Mesothelial cell of epicardium (in vitro differentiated cells): ENCODE results near the gene CACNA1B. TPM values are rescaled to one million over a fixed set of nuclear protein-coding genes. Genes with fewer than 3 reads are reported as not detected.
A peak's percentile ranks its signal among the peaks of the same experiment; 100 is the strongest.
"Not testable (repeated sequence)": the region's sequence is repeated elsewhere in the genome, so short reads cannot be mapped to it uniquely, and the experiment has no call there.

Experiments
- DNase-seq, 2 experiments: peaks; one replicate each; pipeline ENCODE4 v3.0.0; 2021; ENCODE audit warnings: low spot score in 2 of 2; ENCODE audit not compliant: unreplicated experiment in 2 of 2
- H3K27ac Mint-ChIP-seq: 2 replicates; pipeline ENCODE4 v1.8.0; 2021; ENCODE audit warnings: mixed read lengths
- H3K27me3 Mint-ChIP-seq: 2 replicates; pipeline ENCODE4 v1.8.0; 2021; ENCODE audit warnings: low read depth, mixed read lengths
- H3K36me3 Mint-ChIP-seq: 2 replicates; pipeline ENCODE4 v1.8.0; 2021; ENCODE audit warnings: mixed read lengths
- H3K4me1 Mint-ChIP-seq: 2 replicates; pipeline ENCODE4 v1.8.0; 2021; ENCODE audit warnings: mixed read lengths
- H3K4me3 Mint-ChIP-seq: 2 replicates; pipeline ENCODE4 v1.8.0; 2021; ENCODE audit warnings: mild to moderate bottlenecking, moderate library complexity, mixed read lengths
- H3K9me3 Mint-ChIP-seq: 2 replicates; pipeline ENCODE4 v1.8.0; 2021; ENCODE audit warnings: mixed read lengths
- total RNA-seq: library from RNA; stranded (reverse); gene quantifications from 3 replicates; pipeline ENCODE4 v1.2.1, GENCODE V29; 2021
- TF ChIP-seq, protein P1 (sequence below): fragments of 200-600 bp; sonication (generic); IDR thresholded peaks from one replicate; pipeline ENCODE4 v1.5.0; 2021; ENCODE audit warnings: antibody characterized with exemption; ENCODE audit not compliant: unreplicated experiment

The CACNA1B gene
- total RNA-seq, 1 donor from 2014 or later = 0.87 TPM

DNA sequence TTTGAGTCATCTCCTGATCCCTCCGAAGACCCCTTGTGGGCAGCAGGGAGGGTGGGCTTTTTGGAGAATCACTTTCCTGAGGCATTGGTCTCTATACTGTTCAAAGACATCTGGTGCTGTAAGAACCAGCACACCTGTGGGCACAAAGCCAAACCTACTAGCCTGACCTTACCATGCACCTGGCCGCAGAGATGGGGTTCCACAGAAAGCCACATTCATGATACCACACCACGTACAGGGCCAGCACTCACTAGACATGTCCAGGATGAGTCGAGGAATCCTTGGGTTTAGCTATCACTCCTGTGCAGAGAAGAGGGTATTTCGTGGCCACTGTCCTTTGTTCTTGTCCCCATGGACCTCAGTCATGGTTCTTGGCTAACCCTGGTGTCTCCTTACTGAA lies 203.4 kb downstream of the CACNA1B start:
- H3K9me3 Mint-ChIP-seq = peaks cover 40% of the 10 kb centered on the region

DNA sequence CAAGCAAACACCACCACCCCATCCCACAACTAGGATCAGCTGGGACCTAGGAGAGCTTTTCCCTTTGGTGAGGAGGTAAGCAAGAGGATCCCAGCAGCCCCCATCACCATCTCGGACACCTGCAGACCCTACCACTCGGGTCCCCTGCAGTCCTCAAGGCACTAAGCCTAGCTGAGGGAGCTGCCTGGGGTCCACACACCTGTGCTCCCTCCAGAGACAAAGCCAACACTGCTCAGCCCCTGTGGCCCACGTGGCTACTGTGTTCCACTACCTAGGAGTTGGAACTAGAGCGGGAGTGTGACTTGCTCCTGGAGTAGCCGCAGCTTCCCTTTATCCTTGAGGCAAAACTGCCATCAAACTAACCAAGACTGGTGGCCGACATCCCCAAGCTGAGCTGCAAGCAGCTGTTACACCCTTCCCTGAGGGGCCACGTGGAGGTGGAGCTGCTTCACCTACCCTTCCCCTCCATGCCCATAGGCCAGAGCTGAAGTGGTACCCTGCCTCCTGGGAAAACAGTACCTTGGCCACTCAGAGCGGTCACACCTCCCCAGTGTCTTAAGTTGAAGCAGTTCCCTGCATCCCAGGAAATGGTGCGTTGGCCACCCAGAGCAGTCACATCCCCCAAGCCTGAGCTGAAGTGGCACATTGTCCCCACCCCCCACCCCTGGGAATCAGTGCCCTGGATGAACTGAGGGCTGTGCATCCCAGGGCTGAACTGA lies 205.5 kb downstream of the CACNA1B start:
- Mint-ChIP-seq H3K9me3 (peaks cover 54% of the 10 kb centered on the region), H3K36me3 (peaks cover 2% of the 10 kb centered on the region)

More for the DNA sequence above, 203.4 kb downstream of the CACNA1B start:
- Mint-ChIP-seq H3K4me1 (no peaks in the 10 kb centered on the region), H3K27me3 (no peaks in the 10 kb centered on the region), H3K4me3 (no peak overlapping the region), H3K36me3 (no peaks in the 10 kb centered on the region), H3K27ac (no peak overlapping the region)
- TF ChIP-seq, protein P1, sequence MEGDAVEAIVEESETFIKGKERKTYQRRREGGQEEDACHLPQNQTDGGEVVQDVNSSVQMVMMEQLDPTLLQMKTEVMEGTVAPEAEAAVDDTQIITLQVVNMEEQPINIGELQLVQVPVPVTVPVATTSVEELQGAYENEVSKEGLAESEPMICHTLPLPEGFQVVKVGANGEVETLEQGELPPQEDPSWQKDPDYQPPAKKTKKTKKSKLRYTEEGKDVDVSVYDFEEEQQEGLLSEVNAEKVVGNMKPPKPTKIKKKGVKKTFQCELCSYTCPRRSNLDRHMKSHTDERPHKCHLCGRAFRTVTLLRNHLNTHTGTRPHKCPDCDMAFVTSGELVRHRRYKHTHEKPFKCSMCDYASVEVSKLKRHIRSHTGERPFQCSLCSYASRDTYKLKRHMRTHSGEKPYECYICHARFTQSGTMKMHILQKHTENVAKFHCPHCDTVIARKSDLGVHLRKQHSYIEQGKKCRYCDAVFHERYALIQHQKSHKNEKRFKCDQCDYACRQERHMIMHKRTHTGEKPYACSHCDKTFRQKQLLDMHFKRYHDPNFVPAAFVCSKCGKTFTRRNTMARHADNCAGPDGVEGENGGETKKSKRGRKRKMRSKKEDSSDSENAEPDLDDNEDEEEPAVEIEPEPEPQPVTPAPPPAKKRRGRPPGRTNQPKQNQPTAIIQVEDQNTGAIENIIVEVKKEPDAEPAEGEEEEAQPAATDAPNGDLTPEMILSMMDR = no peak
- DNase-seq = peak in 1 of 2 experiments; percentile 5

DNA sequence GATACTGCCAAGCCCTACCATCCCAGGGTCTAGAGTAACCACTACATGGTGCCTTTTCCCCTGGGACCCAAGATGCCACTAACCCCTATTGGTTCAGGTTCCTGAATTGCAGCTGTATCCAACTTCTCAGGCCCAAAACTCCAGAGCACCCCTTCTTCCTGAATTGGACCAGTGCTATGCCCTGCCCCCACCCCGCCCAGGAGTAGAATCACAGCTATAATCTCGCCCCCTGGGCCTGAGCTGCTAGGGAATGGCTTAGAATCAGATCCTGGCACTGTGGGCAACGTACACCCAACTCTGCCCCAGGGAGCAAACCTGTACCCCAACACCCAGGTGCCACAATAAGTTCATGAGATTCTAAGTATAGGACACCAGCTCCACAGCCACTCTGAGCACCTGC lies 206.3 kb downstream of the CACNA1B start:
- DNase-seq = peak in 1 of 2 experiments; percentile 10
- Mint-ChIP-seq H3K27me3 (no peaks in the 10 kb centered on the region), H3K4me1 (no peaks in the 10 kb centered on the region), H3K36me3 (peaks cover 2% of the 10 kb centered on the region), H3K4me3 (no peak overlapping the region), H3K9me3 (peaks cover 52% of the 10 kb centered on the region), H3K27ac (no peak overlapping the region)
- TF ChIP-seq, protein P1 = no peak

More for the DNA sequence above, 205.5 kb downstream of the CACNA1B start:
- Mint-ChIP-seq H3K27me3 (no peaks in the 10 kb centered on the region), H3K4me1 (no peaks in the 10 kb centered on the region), H3K27ac (no peak overlapping the region), H3K4me3 (no peak overlapping the region)
- peak in 1 of 2 experiments; percentile 33 for DNase-seq
- TF ChIP-seq, protein P1 = no peak

DNA sequence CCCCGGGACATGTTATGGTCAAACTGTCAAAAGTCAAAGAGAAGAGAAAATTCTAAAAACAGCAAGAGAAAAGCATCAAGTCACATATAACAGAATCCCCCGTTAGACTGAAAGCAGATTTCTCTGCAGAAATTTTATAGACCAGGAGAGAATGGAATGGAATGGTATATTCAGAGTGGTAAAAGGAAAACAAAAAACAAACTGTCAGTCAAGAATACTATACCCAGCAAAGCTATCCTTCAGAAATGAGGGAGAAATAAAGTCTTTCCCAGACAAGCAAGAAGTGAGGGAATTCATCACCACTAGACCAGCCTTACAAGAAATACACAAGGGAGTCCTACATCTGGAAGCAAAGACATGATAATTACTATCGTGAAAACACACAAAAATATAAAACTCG lies 208.0 kb downstream of the CACNA1B start:
- Mint-ChIP-seq H3K36me3 (peaks cover 2% of the 10 kb centered on the region), H3K4me3 (no peak overlapping the region), H3K27ac (no peak overlapping the region), H3K4me1 (no peaks in the 10 kb centered on the region), H3K27me3 (no peaks in the 10 kb centered on the region), H3K9me3 (peaks cover 57% of the 10 kb centered on the region)
- TF ChIP-seq, protein P1 = no peak
- DNase-seq = no peak

DNA sequence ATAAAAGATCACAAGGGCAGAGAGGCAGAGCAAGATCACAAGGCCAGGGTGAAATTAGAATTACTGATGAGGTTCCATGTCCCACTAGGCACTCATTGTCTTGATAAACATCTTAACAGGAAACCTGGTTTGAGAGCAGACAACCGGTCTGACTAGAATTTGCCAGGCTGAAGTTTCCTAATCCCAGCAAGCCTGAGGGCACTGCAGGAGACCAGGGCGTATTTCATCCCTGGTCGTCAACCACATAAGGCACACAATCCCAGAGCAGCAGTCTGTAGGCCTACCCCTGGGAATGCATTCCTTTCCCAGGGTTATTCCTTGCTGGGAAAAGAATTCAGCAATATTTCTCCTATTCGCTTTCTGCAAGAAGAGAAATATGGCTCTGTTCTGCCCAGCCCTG lies 214.5 kb downstream of the CACNA1B start:
- H3K9me3 Mint-ChIP-seq = peaks cover 62% of the 10 kb centered on the region
- not testable (repeated sequence) for H3K27ac Mint-ChIP-seq, H3K36me3 Mint-ChIP-seq, H3K4me3 Mint-ChIP-seq, H3K27me3 Mint-ChIP-seq, H3K4me1 Mint-ChIP-seq
- DNase-seq = peak in 1 of 2 experiments; percentile 16

DNA sequence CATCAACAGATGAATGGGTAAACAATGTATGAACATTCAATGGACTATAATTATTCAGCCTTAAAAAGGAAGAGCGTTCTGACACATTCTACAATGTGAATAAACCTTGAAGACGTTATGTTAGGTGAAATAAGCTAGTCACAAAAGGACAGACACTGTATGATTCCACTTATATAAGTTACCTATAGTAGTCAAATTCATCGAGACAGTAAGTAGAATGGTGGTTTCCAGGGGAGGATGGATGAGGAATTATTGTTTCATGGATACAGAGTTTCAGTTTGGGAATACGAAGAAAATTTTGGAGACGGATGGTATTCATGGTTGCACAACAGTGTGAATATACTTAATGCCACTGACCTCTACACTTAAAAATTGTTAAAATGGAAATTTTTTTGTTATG lies 216.4 kb downstream of the CACNA1B start:
- H3K27ac Mint-ChIP-seq = no peak overlapping the region
- no peak overlapping the region for H3K4me3 Mint-ChIP-seq
- peaks cover 55% of the 10 kb centered on the region for H3K9me3 Mint-ChIP-seq
- DNase-seq = no peak
- no peaks in the 10 kb centered on the region for H3K27me3 Mint-ChIP-seq
- H3K36me3 Mint-ChIP-seq = no peaks in the 10 kb centered on the region
- TF ChIP-seq, protein P1 = no peak
- no peaks in the 10 kb centered on the region for H3K4me1 Mint-ChIP-seq
